ENCODE results near the gene WDR83. TPM values are rescaled to one million over a fixed set of nuclear protein-coding genes. Genes with fewer than 3 reads are reported as not detected.

The WDR83 gene
- polyA plus RNA-seq, 3 donors = 7.9 to 9.9 (median 8.5) TPM

DNA sequence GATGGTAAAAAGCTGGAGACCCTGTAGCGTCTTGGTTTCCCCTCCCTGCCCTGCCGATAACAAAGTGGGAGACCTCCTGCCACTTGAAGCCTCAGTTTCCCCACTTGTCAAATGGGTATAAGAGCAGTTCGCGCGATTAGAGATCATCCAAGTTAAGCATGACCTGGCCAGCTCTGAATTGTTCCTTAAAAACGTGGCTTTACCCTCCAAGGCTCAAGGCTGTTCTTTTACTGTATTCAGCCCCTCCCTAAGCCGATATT, 56.7 kb downstream of the WDR83 start:
- peak overlapping the region; percentile 53 for H3K9ac ChIP-seq (ENCODE audit: insufficient read depth, low read length, poor library complexity, severe bottlenecking)
- H3K9me3 ChIP-seq (replicated peaks in 1 of 2; ENCODE audit: control insufficient read depth in 1 of 2, insufficient read depth in 1 of 2, low read length in 2 of 2) = no peaks in the 10 kb centered on the region
- peaks cover 38% of the 10 kb centered on the region for H3K4me1 Mint-ChIP-seq
- peak overlapping the region; percentile 95 for H2AFZ ChIP-seq (ENCODE audit: insufficient read depth, low read depth, low read length, poor library complexity, severe bottlenecking)
- 2% methylated on average over 6 of the region's 7 CpGs for WGBS (ENCODE audit: insufficient coverage)
- peaks cover 14 to 25% of the 10 kb centered on the region in 2 donors for H3K36me3 Mint-ChIP-seq
- peak overlapping the region; percentile 87 for H3K4me2 ChIP-seq (replicated peaks; ENCODE audit: extremely low read depth, low read length, poor library complexity, severe bottlenecking)
- H3K4me3 ChIP-seq (replicated peaks in 1 of 3; ENCODE audit: low read depth in 2 of 3, low read length in 3 of 3) = peak overlapping the region; percentile 49 to 79 (median 62)
- peak overlapping the region; percentile 85 to 95 for H3K4me3 Mint-ChIP-seq
- no peaks in the 10 kb centered on the region for H4K20me1 ChIP-seq (ENCODE audit: insufficient read depth, low read length)
- peak overlapping the region; percentile 19 to 51 for H3K27ac ChIP-seq (ENCODE audit: low read depth in 1 of 2, low read length in 2 of 2)
- H3K27me3 Mint-ChIP-seq (ENCODE audit: low read depth in 3 of 3) = peaks cover 0 to 3% (median 0%) of the 10 kb centered on the region in 3 donors
- intact Hi-C loops (cut with micrococcal nuclease) = loop anchor here in 1 of 2 donors (2.0 kb wide), 1 partner anchor 13 kb away; the partner anchor contains the start of gene GET3
- H3K27ac Mint-ChIP-seq = peak overlapping the region; percentile 40 to 92 (median 81)
- H3K36me3 ChIP-seq (replicated peaks in 1 of 2; ENCODE audit: control insufficient read depth in 1 of 2, insufficient read depth in 2 of 2, low read length in 2 of 2) = peaks cover 14 to 18% of the 10 kb centered on the region in 2 donors
- DNase-seq = no peak
- peaks cover 43% of the 10 kb centered on the region for H3K79me2 ChIP-seq (ENCODE audit: insufficient read depth, low read length)
- H3K9me3 Mint-ChIP-seq = peaks cover 0 to 2% (median 0%) of the 10 kb centered on the region in 7 donors
- TF ChIP-seq, protein P1, sequence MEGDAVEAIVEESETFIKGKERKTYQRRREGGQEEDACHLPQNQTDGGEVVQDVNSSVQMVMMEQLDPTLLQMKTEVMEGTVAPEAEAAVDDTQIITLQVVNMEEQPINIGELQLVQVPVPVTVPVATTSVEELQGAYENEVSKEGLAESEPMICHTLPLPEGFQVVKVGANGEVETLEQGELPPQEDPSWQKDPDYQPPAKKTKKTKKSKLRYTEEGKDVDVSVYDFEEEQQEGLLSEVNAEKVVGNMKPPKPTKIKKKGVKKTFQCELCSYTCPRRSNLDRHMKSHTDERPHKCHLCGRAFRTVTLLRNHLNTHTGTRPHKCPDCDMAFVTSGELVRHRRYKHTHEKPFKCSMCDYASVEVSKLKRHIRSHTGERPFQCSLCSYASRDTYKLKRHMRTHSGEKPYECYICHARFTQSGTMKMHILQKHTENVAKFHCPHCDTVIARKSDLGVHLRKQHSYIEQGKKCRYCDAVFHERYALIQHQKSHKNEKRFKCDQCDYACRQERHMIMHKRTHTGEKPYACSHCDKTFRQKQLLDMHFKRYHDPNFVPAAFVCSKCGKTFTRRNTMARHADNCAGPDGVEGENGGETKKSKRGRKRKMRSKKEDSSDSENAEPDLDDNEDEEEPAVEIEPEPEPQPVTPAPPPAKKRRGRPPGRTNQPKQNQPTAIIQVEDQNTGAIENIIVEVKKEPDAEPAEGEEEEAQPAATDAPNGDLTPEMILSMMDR (IDR thresholded peaks at IDR 0.05) = no peak
- no peaks in the 10 kb centered on the region for H3K27me3 ChIP-seq (ENCODE audit: control insufficient read depth in 2 of 2, insufficient read depth in 2 of 2, low read length in 2 of 2)
- H3K4me1 ChIP-seq (ENCODE audit: control insufficient read depth in 1 of 2, insufficient read depth in 2 of 2, low read length in 2 of 2) = peaks cover 34 to 39% of the 10 kb centered on the region in 2 donors

DNA sequence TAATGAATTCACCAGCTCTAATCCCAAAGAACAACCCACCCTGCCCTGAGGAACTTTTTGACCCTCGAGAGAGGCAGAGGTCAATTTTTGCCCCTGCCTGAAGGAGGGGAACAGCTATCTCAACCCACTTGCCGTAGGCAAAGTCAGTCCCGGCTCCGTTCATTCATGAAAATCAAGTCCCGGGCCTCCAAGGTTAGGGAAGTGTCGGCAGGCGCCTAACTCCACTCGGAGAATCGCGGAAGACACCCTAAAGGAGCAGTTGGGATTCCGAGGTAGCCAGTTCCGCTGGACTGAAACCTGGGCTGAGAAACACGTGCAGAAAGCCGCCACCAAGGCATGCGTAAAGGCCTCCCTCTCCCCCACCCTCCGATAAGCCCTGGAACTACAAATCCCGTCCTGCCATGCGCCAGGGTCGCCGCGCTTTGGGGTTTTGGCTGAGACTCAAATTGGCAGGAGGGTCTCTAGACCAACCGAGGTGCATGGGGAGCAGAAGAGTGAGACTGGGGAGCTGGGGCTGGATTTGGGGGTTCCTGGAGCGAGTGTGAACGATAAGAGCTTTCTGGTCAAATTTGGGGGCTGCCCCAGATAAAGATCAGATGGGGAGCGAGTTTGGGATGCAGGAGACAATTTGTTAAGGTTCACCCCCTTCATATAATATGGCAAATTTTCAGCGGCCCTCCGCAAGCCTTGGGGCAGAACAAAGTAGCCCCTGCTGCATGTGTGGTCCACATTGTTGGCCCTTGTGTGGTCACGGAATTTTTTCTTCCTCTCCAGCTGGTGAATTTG, 57.2 kb downstream of the WDR83 start, which contains the start of gene TNPO2:
Gene TNPO2 (minus strand): TSS at position 292 of the 786 bp plus-strand sequence. CDS start 2,955 bp downstream, outside the sequence.
- Mint-ChIP-seq H3K27me3 (ENCODE audit: low read depth in 3 of 3) (peaks cover 0 to 3% (median 0%) of the 10 kb centered on the region in 3 donors), H3K9me3 (peaks cover 0 to 2% (median 0%) of the 10 kb centered on the region in 7 donors), H3K4me3 (peak within 1 kb of the TSS; percentile 85 to 95), H3K27ac (peak within 1 kb of the TSS; percentile 80 to 92 (median 86)), H3K4me1 (peaks cover 37% of the 10 kb centered on the region), H3K36me3 (peaks cover 12 to 25% of the 10 kb centered on the region in 2 donors)
- DNase-seq = peak in 2 of 3 donors; percentile 35 to 56
- 2% methylated on average over 21 of the region's 28 CpGs for WGBS (ENCODE audit: insufficient coverage)
- Histone ChIP-seq H3K9ac (ENCODE audit: insufficient read depth, low read length, poor library complexity, severe bottlenecking) (peak within 1 kb of the TSS; percentile 89), H3K9me3 (replicated peaks in 1 of 2; ENCODE audit: control insufficient read depth in 1 of 2, insufficient read depth in 1 of 2, low read length in 2 of 2) (no peaks in the 10 kb centered on the region), H3K27me3 (ENCODE audit: control insufficient read depth in 2 of 2, insufficient read depth in 2 of 2, low read length in 2 of 2) (no peaks in the 10 kb centered on the region), H2AFZ (ENCODE audit: insufficient read depth, low read depth, low read length, poor library complexity, severe bottlenecking) (peak within 1 kb of the TSS; percentile 95), H4K20me1 (ENCODE audit: insufficient read depth, low read length) (peaks cover 2% of the 10 kb centered on the region), H3K79me2 (ENCODE audit: insufficient read depth, low read length) (peaks cover 38% of the 10 kb centered on the region), H3K4me3 (replicated peaks in 1 of 3; ENCODE audit: low read depth in 2 of 3, low read length in 3 of 3) (peak within 1 kb of the TSS; percentile 49 to 79 (median 62)), H3K27ac (ENCODE audit: low read depth in 1 of 2, low read length in 2 of 2) (peak within 1 kb of the TSS; percentile 19 to 51), H3K4me1 (ENCODE audit: control insufficient read depth in 1 of 2, insufficient read depth in 2 of 2, low read length in 2 of 2) (peaks cover 34 to 39% of the 10 kb centered on the region in 2 donors), H3K36me3 (replicated peaks in 1 of 2; ENCODE audit: control insufficient read depth in 1 of 2, insufficient read depth in 2 of 2, low read length in 2 of 2) (peaks cover 14 to 18% of the 10 kb centered on the region in 2 donors), H3K4me2 (replicated peaks; ENCODE audit: extremely low read depth, low read length, poor library complexity, severe bottlenecking) (peak within 1 kb of the TSS; percentile 87)
- TF ChIP-seq, protein P1 (IDR thresholded peaks at IDR 0.05) = no peak
- intact Hi-C loops (cut with micrococcal nuclease) = loop anchor here in 1 of 2 donors (2.0 kb wide), 1 partner anchor 13 kb away; the partner anchor contains the start of gene GET3

Small RNA genes lying within 50 kb of the gene (small RNA-seq; reads per million reads assigned to genes)
- 17.5 reads per million, percentile 85 among the genes with 10 or more reads in this experiment for gene SNORD41 (ENCODE audit: insufficient read length, low read depth)

Other genes with a start within 250 kb of the WDR83 start
- under 1 TPM; 0.24 to 1.00 (median 0.52) TPM for gene ZNF443, start 225.8 kb upstream of the WDR83 start, polyA plus RNA-seq
- under 1 TPM; 0.15 to 0.28 (median 0.19) TPM for gene ZNF709, start 182.0 kb upstream of the WDR83 start, polyA plus RNA-seq
- gene ZNF564, start 115.3 kb upstream of the WDR83 start, polyA plus RNA-seq = 1 to 10 TPM; 1.0 to 8.4 (median 8.4) TPM
- 1 to 10 TPM; 2.3 to 4.2 (median 2.7) TPM for gene ZNF490, start 56.0 kb upstream of the WDR83 start, polyA plus RNA-seq
- 1 to 10 TPM; 5.2 to 8.2 (median 5.9) TPM for gene ZNF791, start 55.9 kb upstream of the WDR83 start, polyA plus RNA-seq
- gene MAN2B1, start 65 bp upstream of the WDR83 start, polyA plus RNA-seq = 100 to 1,000 TPM; 218 to 305 (median 295) TPM
- 100 to 1,000 TPM in 1 of 3 donors, 10 to 100 TPM in 2; 51.0 to 130 (median 53.4) TPM for gene DHPS, start 15.1 kb downstream of the WDR83 start, polyA plus RNA-seq
- gene GNG14, start 21.2 kb downstream of the WDR83 start, polyA plus RNA-seq = not detected
- 1 to 10 TPM; 4.4 to 7.2 (median 5.1) TPM for gene FBXW9, start 29.8 kb downstream of the WDR83 start, polyA plus RNA-seq
- 10 to 100 TPM in 1 of 3 donors, under 1 TPM in 2; 0.28 to 45.2 (median 0.52) TPM for gene TNPO2, start 57.1 kb downstream of the WDR83 start, polyA plus RNA-seq
- 100 to 1,000 TPM; 152 to 187 (median 175) TPM for gene TRIR, start 67.9 kb downstream of the WDR83 start, polyA plus RNA-seq
- 100 to 1,000 TPM in 2 of 3 donors, 10 to 100 TPM in 1; 97.5 to 122 (median 108) TPM for gene GET3, start 70.7 kb downstream of the WDR83 start, polyA plus RNA-seq
- gene BEST2, start 85.0 kb downstream of the WDR83 start, polyA plus RNA-seq = not detected
- 10 to 100 TPM in 1 of 3 donors, 1 to 10 TPM in 1, under 1 TPM in 1; 0.55 to 28.6 (median 1.1) TPM for gene HOOK2, start 108.7 kb downstream of the WDR83 start, polyA plus RNA-seq
- 1,000 to 10,000 TPM; 1,279 to 3,167 (median 1,468) TPM for gene JUNB, start 124.7 kb downstream of the WDR83 start, polyA plus RNA-seq
- 10 to 100 TPM; 40.0 to 71.5 (median 46.7) TPM for gene PRDX2, start 135.0 kb downstream of the WDR83 start, polyA plus RNA-seq
- 1 to 10 TPM in 1 of 3 donors, not detected in 2; 4.0 TPM for gene THSD8, start 135.3 kb downstream of the WDR83 start, polyA plus RNA-seq
- gene RNASEH2A, start 139.8 kb downstream of the WDR83 start, polyA plus RNA-seq = 10 to 100 TPM in 2 of 3 donors, 1 to 10 TPM in 1; 8.7 to 21.5 (median 15.2) TPM
- not detected for gene RTBDN, start 167.8 kb downstream of the WDR83 start, polyA plus RNA-seq
- 1 to 10 TPM in 2 of 3 donors, under 1 TPM in 1; 0.28 to 3.6 (median 1.1) TPM for gene MAST1, start 171.7 kb downstream of the WDR83 start, polyA plus RNA-seq
- gene DNASE2, start 214.6 kb downstream of the WDR83 start, polyA plus RNA-seq = 10 to 100 TPM; 38.8 to 91.6 (median 44.8) TPM
- gene KLF1, start 220.4 kb downstream of the WDR83 start, polyA plus RNA-seq = under 1 TPM; 0.24 to 0.45 (median 0.28) TPM
- gene GCDH, start 224.4 kb downstream of the WDR83 start, polyA plus RNA-seq = 10 to 100 TPM in 1 of 3 donors, 1 to 10 TPM in 2; 7.3 to 30.5 (median 9.6) TPM